ENCODE data around the gene ARHGAP18. TPM values are rescaled to one million over a fixed set of nuclear protein-coding genes. Genes with fewer than 3 reads are reported as not detected.
A peak's percentile ranks its signal among the peaks of the same experiment; 100 is the strongest.

The ARHGAP18 gene
- total and polyA plus RNA-seq, 2 of the 13 experiments (the other 11 are each of a cell fraction or from before 2014, with no cell fraction given), result 58.2 to 115 TPM

- TF ChIP-seq CREM (IDR thresholded peaks at IDR 0.05) (peak; percentile 67; the same call in 1 of the 2 replicates), CREM (CRISPR knock-in tag; IDR thresholded peaks at IDR 0.05) (no peak), BCL6 (CRISPR knock-in tag; IDR thresholded peaks at IDR 0.05) (peak; percentile 67), MED1 (CRISPR knock-in tag; IDR thresholded peaks at IDR 0.05) (peak; percentile 89), ZKSCAN8 (CRISPR knock-in tag; IDR thresholded peaks at IDR 0.05; ENCODE audit: borderline replicate concordance) (peak; percentile 87; the same call in 1 of the 2 replicates), GATA4 (IDR thresholded peaks at IDR 0.05; ENCODE audit: borderline replicate concordance, low read depth) (peak; percentile 52; the same call in 1 of the 2 replicates), SMC3 (IDR thresholded peaks at IDR 0.05; ENCODE audit: low read length) (peak; percentile 11; the same call in 1 of the 2 replicates), PAX8 (CRISPR knock-in tag; IDR thresholded peaks at IDR 0.05; ENCODE audit: borderline replicate concordance) (no peak), HNF1A (IDR thresholded peaks at IDR 0.05; ENCODE audit: low read depth) (peak; percentile 88), HNF1A (CRISPR knock-in tag; IDR thresholded peaks at IDR 0.05; ENCODE audit: borderline replicate concordance) (peak; percentile 93), MLX (CRISPR knock-in tag; IDR thresholded peaks at IDR 0.05) (peak; percentile 67), IKZF4 (CRISPR knock-in tag; IDR thresholded peaks at IDR 0.05; ENCODE audit: borderline replicate concordance, low read depth, not compliant biosample characterization) (no peak), SALL1 (CRISPR knock-in tag; IDR thresholded peaks at IDR 0.05) (peak; percentile 81), ATF5 (CRISPR knock-in tag; IDR thresholded peaks at IDR 0.05; ENCODE audit: low read depth) (no peak), HHEX (CRISPR knock-in tag; IDR thresholded peaks at IDR 0.05) (no peak), ZNF225 (CRISPR knock-in tag; IDR thresholded peaks at IDR 0.05) (no peak), HMG20A (CRISPR knock-in tag; IDR thresholded peaks at IDR 0.05; ENCODE audit: borderline replicate concordance) (peak; percentile 72; the same call in 1 of the 2 replicates), ZNF792 (CRISPR knock-in tag; IDR thresholded peaks at IDR 0.05) (peak; percentile 86; the same call in 1 of the 2 replicates)
- TF ChIP-seq, protein P1, sequence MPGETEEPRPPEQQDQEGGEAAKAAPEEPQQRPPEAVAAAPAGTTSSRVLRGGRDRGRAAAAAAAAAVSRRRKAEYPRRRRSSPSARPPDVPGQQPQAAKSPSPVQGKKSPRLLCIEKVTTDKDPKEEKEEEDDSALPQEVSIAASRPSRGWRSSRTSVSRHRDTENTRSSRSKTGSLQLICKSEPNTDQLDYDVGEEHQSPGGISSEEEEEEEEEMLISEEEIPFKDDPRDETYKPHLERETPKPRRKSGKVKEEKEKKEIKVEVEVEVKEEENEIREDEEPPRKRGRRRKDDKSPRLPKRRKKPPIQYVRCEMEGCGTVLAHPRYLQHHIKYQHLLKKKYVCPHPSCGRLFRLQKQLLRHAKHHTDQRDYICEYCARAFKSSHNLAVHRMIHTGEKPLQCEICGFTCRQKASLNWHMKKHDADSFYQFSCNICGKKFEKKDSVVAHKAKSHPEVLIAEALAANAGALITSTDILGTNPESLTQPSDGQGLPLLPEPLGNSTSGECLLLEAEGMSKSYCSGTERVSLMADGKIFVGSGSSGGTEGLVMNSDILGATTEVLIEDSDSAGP (CRISPR knock-in tag; IDR thresholded peaks at IDR 0.05; ENCODE audit: borderline replicate concordance), result no peak
- TF ChIP-seq, protein P2, sequence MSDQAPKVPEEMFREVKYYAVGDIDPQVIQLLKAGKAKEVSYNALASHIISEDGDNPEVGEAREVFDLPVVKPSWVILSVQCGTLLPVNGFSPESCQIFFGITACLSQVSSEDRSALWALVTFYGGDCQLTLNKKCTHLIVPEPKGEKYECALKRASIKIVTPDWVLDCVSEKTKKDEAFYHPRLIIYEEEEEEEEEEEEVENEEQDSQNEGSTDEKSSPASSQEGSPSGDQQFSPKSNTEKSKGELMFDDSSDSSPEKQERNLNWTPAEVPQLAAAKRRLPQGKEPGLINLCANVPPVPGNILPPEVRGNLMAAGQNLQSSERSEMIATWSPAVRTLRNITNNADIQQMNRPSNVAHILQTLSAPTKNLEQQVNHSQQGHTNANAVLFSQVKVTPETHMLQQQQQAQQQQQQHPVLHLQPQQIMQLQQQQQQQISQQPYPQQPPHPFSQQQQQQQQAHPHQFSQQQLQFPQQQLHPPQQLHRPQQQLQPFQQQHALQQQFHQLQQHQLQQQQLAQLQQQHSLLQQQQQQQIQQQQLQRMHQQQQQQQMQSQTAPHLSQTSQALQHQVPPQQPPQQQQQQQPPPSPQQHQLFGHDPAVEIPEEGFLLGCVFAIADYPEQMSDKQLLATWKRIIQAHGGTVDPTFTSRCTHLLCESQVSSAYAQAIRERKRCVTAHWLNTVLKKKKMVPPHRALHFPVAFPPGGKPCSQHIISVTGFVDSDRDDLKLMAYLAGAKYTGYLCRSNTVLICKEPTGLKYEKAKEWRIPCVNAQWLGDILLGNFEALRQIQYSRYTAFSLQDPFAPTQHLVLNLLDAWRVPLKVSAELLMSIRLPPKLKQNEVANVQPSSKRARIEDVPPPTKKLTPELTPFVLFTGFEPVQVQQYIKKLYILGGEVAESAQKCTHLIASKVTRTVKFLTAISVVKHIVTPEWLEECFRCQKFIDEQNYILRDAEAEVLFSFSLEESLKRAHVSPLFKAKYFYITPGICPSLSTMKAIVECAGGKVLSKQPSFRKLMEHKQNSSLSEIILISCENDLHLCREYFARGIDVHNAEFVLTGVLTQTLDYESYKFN (CRISPR knock-in tag; conservative IDR thresholded peaks at IDR 0.05), result peak; percentile 76
These were observed 26.2 kb downstream of the ARHGAP18 start (continued) for GRCh38 chr6:129683601-129684322.
